Suprapubic skin (tissue), 4 donors: ENCODE data around the gene HOXA5. TPM values are rescaled to one million over a fixed set of nuclear protein-coding genes. Genes with fewer than 3 reads are reported as not detected.
A peak's percentile ranks its signal among the peaks of the same experiment; 100 is the strongest.

Experiments used
- DNase-seq, 2 donors: peaks; one replicate each; pipeline ENCODE4 v3.0.0-alpha.2; 2019; ENCODE audit warnings: low spot score in 2 of 2
- H3K27ac ChIP-seq: fragments of 200-600 bp; sonication (generic); one replicate; pipeline ENCODE4 v1.5.1; 2019
- H3K27me3 ChIP-seq: fragments of 200-600 bp; sonication (generic); one replicate; pipeline ENCODE4 v1.5.1; 2019
- H3K36me3 ChIP-seq: fragments of 200-600 bp; sonication (generic); one replicate; pipeline ENCODE4 v1.5.1; 2019
- H3K4me1 ChIP-seq: fragments of 200-600 bp; sonication (generic); one replicate; pipeline ENCODE4 v1.5.1; 2019
- H3K4me3 ChIP-seq: fragments of 200-600 bp; sonication (generic); one replicate; pipeline ENCODE4 v1.5.1; 2019; ENCODE audit warnings: mild to moderate bottlenecking
- H3K9me3 ChIP-seq: fragments of 200-600 bp; sonication (generic); one replicate; pipeline ENCODE4 v1.5.1; 2019
- EP300 ChIP-seq: sonication (generic); formaldehyde crosslinking; IDR thresholded peaks from one replicate; pipeline ENCODE4 v1.6.1; 2017; ENCODE audit warnings: antibody characterized with exemption
- POLR2A ChIP-seq, 2 donors: fragments of 450-650 bp; IDR thresholded peaks; one replicate each; pipeline ENCODE4 v1.6.1; 2017; ENCODE audit warnings: antibody characterized with exemption in 2 of 2, mild to moderate bottlenecking in 2 of 2, moderate library complexity in 2 of 2
- POLR2AphosphoS5 ChIP-seq, 3 donors: sonication (generic); formaldehyde crosslinking; IDR thresholded peaks; one replicate each; pipeline ENCODE4 v1.6.1; 2017; ENCODE audit warnings: antibody characterized with exemption in 3 of 3
- WGBS: methylation state at CpG from one replicate; pipeline ENCODE4 v1.1.5; 2018; 5-methylcytosine and 5-hydroxymethylcytosine counted together
- total RNA-seq, 4 donors: library from RNA; depleted of rRNA; stranded (reverse); fragments of >200 nt; gene quantifications; one replicate each; pipeline ENCODE4 v1.1.0, GENCODE V29; 2016
- TF ChIP-seq, protein P1 (sequence below), 2 donors: fragments of 200-600 bp in 1 of 2; fragments of 450-650 bp in 1 of 2; sonication (generic) in 1 of 2; IDR thresholded peaks; one replicate each; pipeline ENCODE4 v1.5.1; 2016 to 2019; ENCODE audit warnings: antibody characterized with exemption in 2 of 2, mild to moderate bottlenecking in 1 of 2, moderate library complexity in 1 of 2

HOXA5 gene
- total RNA-seq, 4 donors from 2014 or later: 4.7 to 16.3 (median 14.6) TPM

DNA sequence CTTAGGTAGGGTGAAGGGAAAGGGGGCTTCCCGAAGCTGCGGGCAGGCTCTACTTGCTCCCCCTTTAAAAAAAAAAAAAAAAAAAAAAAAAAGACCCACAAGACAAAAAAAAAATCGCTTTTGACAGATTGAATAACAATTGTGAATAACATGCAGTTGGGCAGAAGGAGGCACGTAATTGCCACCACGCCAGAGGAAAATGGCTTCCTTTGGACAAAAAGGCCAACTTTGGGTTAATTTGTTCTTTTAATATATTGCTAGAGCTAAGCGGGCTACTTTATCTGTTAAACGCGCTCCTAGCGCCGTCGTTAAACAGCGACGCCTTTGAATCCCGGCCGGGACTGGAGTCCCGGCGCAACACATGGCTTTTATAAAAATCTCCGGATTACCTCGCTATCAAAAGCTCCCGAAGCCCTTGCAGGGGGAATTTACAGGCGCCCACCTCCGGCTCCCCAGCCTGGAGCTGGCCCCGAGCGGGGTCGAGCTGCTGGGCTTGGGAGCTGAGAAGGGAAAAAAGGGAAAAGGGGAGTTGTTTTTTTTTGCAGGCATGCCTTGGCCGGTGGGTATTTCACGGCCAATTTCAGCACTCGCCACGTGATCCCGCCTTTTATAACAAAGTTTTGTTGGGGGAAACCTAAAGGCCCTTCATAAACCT, 40.3 kb upstream of the HOXA5 start:
- no peaks in the 10 kb centered on the region for H3K9me3 ChIP-seq
- 3% methylated on average over 30 of the region's 30 CpGs for WGBS
- H3K27me3 ChIP-seq: peaks cover 88% of the 10 kb centered on the region
- peak overlapping the region; percentile 76 for H3K27ac ChIP-seq
- H3K4me3 ChIP-seq: peak overlapping the region; percentile 66
- TF ChIP-seq POLR2AphosphoS5 (IDR thresholded peaks at IDR 0.05) (no peak), POLR2A (IDR thresholded peaks at IDR 0.05) (no peak), EP300 (no peak)
- TF ChIP-seq, protein P1, sequence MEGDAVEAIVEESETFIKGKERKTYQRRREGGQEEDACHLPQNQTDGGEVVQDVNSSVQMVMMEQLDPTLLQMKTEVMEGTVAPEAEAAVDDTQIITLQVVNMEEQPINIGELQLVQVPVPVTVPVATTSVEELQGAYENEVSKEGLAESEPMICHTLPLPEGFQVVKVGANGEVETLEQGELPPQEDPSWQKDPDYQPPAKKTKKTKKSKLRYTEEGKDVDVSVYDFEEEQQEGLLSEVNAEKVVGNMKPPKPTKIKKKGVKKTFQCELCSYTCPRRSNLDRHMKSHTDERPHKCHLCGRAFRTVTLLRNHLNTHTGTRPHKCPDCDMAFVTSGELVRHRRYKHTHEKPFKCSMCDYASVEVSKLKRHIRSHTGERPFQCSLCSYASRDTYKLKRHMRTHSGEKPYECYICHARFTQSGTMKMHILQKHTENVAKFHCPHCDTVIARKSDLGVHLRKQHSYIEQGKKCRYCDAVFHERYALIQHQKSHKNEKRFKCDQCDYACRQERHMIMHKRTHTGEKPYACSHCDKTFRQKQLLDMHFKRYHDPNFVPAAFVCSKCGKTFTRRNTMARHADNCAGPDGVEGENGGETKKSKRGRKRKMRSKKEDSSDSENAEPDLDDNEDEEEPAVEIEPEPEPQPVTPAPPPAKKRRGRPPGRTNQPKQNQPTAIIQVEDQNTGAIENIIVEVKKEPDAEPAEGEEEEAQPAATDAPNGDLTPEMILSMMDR (IDR thresholded peaks at IDR 0.05): no peak
- peaks cover 60% of the 10 kb centered on the region for H3K4me1 ChIP-seq
- no peaks in the 10 kb centered on the region for H3K36me3 ChIP-seq
- DNase-seq: peak; percentile 55 to 67

DNA sequence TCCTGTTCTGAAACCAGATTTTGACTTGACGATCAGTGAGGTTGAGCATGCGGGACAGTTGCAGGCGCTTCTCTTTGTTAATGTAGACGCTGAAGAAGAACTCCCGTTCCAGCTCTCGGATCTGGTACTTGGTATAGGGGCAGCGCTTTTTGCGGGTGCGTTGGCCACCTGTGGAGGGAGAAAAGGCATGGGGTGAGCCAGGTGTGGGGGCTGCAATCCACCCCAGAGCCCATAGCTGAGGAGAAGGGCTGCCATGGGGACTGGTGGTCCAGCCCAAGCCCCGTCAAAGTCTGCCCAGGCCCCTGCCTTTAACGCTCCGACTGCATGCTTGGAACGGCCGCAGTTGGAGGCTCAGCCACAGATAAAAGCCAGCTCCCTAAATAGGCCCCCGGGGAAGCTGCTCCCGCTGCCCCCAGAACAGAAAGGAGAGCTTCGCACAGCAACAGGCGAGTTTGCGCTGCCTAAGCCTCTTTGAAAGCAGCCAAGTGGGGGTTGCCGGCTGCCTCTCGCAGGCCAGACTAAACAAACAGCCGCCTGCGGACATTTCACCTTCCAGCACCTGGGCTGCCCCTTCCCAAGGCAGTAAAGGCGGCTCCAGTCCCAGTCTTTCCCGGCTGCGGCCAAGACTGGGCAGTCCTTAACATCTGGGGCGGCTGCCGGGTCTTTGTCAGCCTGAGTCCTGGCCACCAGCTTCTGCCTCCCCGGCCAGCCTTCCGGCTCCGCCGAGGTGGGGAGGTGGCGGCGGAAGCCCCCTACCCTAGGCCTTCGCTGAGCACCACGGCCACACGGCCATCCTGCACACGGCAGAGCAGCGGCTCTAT, 39.6 kb upstream of the HOXA5 start:
- no peaks in the 10 kb centered on the region for H3K9me3 ChIP-seq
- H3K4me1 ChIP-seq: peaks cover 53% of the 10 kb centered on the region
- DNase-seq: peak; percentile 64 to 78
- no peaks in the 10 kb centered on the region for H3K36me3 ChIP-seq
- TF ChIP-seq, protein P1 (IDR thresholded peaks at IDR 0.05): no peak
- no peak for TF ChIP-seq POLR2A (IDR thresholded peaks at IDR 0.05)
- TF ChIP-seq POLR2AphosphoS5 (IDR thresholded peaks at IDR 0.05): no peak
- TF ChIP-seq EP300: no peak
- no peak overlapping the region for H3K27ac ChIP-seq
- WGBS: 29% methylated on average over 29 of the region's 39 CpGs
- peaks cover 80% of the 10 kb centered on the region for H3K27me3 ChIP-seq
- H3K4me3 ChIP-seq: peak overlapping the region; percentile 66

DNA sequence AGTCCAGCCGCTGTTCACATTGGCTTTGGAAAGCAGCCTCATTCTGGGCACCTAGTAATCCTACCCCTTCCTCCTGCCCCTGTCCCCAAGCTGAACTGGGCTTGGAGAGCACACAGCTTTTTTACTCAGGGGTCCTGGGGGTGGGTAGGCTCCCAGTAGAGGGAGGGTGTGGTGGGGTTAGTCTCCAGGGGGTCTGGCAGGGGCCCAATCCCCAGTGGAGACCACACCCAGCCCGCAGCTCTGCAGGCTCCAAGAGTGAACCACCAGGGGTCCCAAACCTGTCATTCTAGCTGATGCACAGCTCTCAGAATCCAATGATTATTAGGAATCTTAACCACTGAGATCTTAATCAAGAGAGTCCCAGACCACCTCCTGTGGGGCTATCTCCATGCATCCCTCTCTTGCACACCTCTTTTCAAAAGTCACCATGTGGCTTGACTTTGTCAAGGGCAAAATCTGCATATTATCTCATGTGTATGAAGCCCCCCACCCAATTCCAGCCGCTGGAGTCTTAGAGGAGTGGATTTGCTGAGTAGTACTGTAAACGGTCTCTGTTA, 38.9 kb upstream of the HOXA5 start:
- 74% methylated on average over 3 of the region's 4 CpGs for WGBS
- Histone ChIP-seq H3K9me3 (no peaks in the 10 kb centered on the region), H3K4me1 (peaks cover 47% of the 10 kb centered on the region), H3K36me3 (no peaks in the 10 kb centered on the region), H3K4me3 (no peak overlapping the region), H3K27me3 (peaks cover 73% of the 10 kb centered on the region), H3K27ac (no peak overlapping the region)
- TF ChIP-seq POLR2A (IDR thresholded peaks at IDR 0.05): no peak
- TF ChIP-seq POLR2AphosphoS5 (IDR thresholded peaks at IDR 0.05): no peak
- TF ChIP-seq, protein P1 (IDR thresholded peaks at IDR 0.05): no peak
- no peak for TF ChIP-seq EP300
- peak; percentile 56 to 73 for DNase-seq

DNA sequence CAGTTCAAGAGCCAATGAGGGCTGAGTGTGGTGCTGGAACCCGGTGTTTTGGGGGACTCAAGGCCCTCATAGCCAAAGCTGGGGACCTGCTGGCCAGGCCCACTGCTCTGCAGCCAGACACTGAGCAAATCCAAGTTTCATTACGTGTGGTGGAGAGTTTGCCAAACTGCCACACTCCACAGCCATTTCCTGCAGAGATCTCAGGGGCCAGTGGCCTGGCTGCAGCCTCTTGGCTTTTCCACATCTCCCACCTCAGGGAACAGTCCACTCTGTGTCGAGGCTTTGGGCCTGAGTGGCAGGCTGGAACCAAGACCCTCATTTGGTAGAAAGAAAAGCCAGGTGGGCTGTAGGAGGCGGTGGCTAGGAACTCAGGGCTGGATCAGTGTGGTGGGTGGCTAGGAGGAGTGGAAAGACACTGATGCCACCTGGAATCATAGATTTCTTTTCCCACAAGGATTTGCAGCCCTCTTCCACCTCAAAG, 38.4 kb upstream of the HOXA5 start:
- TF ChIP-seq EP300: no peak
- DNase-seq: peak; percentile 49 to 72
- H3K27me3 ChIP-seq: peaks cover 70% of the 10 kb centered on the region
- 82% methylated on average over 4 of the region's 4 CpGs for WGBS
- peaks cover 49% of the 10 kb centered on the region for H3K4me1 ChIP-seq
- H3K27ac ChIP-seq: no peak overlapping the region
- H3K4me3 ChIP-seq: no peak overlapping the region
- no peaks in the 10 kb centered on the region for H3K36me3 ChIP-seq
- H3K9me3 ChIP-seq: no peaks in the 10 kb centered on the region

DNA sequence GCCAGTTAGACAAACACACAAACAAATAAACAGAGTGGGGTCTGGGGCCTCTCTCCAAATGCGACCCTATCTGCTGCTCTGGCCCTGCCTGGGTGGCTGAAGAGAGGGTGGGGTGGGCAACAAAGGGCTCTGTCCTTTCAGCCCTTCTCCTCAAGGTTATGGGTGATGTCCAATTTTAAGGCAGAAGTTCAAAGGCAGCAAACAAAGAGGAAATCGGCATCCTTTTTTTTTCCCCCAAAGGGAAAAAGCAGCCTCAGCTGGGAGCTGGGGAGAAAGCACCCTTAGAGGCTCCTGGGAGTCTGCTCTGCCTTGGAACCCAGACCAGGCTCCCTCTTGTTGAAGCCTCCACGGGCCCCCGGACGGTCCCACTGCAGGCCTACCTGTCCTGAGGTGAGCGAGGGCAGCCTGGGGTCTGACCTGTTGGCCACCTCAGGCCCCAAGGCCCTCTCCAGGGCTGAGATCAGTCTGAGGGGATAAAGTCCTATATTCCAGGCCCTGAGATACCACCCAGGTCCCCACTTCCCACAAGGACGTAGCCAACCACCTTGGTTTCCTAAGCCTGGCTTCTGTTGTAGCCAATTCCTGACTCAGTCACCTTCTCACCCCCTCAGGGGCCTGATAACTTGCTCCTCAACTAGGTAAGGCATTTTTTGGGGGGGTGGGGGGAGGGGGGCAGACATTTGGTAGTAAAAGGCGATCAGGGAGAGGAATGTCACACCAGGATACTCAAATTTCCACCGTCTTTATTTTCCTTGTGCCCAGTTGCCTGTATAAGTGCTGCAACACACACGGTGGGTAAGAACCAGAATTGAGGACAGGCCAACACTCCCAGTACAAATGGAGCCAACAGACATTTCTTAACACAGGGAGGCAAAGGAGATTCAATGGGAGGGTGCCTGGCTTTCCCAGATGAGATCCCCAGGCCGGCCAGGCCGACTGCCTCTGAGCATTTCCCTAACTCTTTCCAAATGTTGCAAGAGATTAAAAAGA, 37.2 kb upstream of the HOXA5 start:
- Histone ChIP-seq H3K27me3 (peaks cover 59% of the 10 kb centered on the region), H3K9me3 (no peaks in the 10 kb centered on the region), H3K27ac (peak overlapping the region; percentile 42), H3K4me1 (peaks cover 50% of the 10 kb centered on the region), H3K36me3 (no peaks in the 10 kb centered on the region), H3K4me3 (peak overlapping the region; percentile 32)
- peak; percentile 67 to 75 for DNase-seq
- no peak for TF ChIP-seq EP300
- TF ChIP-seq POLR2A (IDR thresholded peaks at IDR 0.05): no peak
- TF ChIP-seq, protein P1 (IDR thresholded peaks at IDR 0.05): no peak
- WGBS: 86% methylated on average over 8 of the region's 12 CpGs
